GM04504 (cell line): Measurements from ENCODE around the gene GPRC5D.
A peak's percentile ranks its signal among the peaks of the same experiment; 100 is the strongest.

Source experiments
- DNase-seq: peaks from one replicate; pipeline ENCODE4 v3.0.0-alpha.2; 2012; ENCODE audit warnings: low read depth

The GPRC5D gene

DNA sequence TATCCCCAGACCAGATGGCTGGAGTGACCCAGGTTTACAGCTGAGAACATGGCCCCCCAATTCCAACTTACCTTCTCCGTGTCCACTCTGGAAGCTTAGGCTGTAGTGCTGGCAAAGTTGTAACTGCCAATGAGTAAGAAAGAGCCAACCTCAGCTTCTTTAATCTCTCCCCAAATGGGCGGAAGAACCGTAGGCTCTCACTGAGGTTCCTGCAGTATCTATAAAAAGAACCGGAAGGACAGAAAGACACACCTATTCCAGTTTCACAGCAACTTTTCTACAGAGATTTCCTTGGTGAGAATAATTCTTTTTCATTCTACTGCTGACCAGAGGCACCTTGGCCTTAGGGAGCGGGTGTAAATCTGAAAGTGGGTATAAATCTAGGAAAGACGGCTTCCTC lies at the start of gene GPRC5D:
TSS of gene GPRC5D (minus strand) at position 135 of the 400 bp plus-strand sequence. CDS start 1,786 bp downstream, outside the sequence.
- no peak for DNase-seq

- DNase-seq, result no peak
Observed at GRCh38 chr12:13001775-13002040, 49.7 kb upstream of the GPRC5D start.

DNA sequence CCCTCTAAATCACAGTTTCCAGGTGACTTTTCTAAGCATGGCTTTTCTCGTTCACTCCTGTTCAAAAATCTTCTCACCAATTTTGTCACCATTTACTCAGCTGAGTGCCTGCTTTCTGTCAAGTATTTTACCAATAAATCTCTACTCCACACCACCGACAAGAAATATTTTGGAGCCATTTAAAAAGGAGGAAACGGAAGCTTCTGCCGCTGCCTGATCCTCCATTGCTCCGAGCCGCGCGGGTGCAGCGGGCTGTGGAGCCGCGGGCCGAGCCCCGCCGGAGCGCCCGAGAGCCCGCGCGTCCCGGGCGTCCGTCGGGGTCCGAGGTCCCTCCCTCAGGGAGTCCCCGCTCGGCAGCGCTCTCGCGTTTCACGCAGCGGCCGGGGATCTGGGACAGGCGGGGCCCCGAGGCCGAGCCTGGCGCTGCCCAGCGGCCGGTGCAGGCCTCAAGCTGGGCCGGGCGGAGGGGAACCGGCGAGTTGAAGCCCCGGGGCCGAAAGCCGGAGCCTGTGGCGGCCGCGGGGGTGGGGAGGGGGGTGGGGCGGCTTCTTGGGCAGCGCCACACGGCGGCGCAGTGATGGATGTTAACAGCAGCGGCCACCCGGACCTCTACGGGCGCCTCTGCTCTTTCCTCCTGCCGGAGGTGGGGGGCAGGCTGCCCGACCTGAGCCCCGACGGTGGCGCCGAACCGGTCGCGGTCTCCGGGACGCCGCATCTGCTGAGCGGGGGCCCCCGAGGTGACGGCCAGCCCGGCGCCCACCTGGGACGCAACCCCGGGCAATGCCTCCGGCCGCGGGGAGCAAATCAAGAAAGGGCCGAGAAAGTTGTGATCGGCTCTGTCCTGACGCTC lies 49.2 kb upstream of the GPRC5D start:
- no peak for DNase-seq

DNA sequence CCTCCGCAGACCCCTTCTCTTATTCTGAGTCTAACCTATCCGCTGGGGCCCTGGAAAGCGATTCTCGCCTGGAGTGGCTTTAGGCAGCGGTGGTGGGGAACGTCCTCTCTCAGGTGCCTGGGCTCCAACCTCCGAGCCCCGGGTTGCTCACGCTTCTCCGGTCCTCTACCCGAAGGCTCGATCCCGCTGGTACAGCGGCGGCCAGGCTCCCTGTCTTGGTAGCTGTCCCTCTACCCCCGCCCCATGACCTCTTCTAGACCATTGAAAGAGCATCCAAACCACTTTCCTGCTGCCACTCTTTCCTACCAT lies 48.6 kb upstream of the GPRC5D start:
- DNase-seq, result no peak

GRCh38 chr12:12999959-13000615 lies 48.1 kb upstream of the GPRC5D start, which contains the start of gene HEBP1:
Gene HEBP1 (minus strand): TSS chr12:13000265. CDS start chr12:13000114, 151 bp downstream.
- peak; percentile 80 for DNase-seq

DNA sequence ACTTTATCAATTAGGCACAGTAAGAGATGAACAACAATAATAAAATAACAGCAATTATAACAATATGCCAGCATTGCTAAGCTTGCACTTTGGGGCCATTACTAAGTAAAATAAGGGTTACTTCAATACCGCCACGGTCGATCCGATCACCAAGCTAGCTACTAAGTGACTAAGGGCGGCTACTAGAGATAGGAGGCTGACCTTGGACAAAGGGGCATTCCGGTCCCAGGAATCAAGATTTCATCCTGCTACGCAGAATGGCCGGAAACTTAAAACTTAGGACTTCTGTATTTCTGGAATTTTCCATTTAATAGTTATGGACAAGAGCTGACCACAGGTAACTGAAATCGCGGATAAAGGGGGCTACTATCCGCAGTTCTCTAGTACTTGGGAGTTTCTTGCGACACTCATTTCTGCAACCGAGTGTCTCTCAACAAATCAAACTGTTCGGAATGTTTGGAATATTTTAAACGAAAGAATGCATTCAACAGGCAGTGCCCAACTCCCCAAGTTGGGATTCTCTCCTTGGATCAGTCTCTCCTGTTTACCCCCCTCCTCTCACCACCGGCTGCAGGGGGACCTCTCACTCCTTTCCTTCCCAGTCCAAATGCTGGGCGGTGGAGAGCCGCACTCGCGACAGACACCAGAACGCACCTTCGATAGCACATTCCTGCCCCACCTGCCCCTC lies 47.4 kb upstream of the GPRC5D start:
- no peak for DNase-seq

DNA sequence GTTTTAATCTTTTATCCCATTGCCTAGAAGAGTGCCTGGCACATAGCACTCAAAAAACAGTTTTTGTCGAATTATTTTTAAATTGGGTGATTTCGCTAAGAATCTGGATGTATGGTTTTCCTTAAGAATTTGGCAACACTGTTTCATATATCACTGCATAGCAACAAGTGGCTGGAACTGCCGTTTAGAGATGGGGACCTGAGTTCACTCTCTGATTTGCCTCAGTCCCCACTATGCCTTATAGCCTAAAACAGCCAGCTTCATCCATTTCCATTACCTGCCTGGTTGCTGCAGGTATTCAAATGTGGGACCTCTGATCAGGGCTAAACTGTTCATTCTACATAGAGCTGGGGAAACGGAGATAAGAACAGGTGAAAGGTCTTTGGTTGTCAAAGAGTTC lies 46.3 kb upstream of the GPRC5D start:
- no peak for DNase-seq

DNA sequence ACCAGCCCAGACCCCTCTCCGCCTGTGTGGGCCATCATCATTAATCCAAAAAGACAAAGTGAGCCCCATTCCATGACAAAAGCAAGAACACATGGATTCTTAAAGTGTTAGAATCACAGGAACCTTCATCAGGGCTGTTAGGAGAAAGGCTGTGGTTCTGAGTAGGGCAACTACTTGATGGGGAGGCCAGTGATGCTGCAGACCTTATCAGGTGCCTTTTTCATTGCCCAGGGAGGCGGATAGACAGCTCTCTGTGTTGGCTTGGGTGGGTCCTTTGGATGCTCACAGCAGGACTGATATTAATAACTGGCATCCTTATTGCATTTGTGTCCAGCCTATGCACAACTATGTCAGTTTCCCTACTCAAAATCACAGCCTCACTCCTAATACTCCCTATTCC lies 45.8 kb upstream of the GPRC5D start:
- DNase-seq, result no peak

GRCh38 chr12:12997156-12997555 lies 45.2 kb upstream of the GPRC5D start:
- DNase-seq, result no peak

DNA sequence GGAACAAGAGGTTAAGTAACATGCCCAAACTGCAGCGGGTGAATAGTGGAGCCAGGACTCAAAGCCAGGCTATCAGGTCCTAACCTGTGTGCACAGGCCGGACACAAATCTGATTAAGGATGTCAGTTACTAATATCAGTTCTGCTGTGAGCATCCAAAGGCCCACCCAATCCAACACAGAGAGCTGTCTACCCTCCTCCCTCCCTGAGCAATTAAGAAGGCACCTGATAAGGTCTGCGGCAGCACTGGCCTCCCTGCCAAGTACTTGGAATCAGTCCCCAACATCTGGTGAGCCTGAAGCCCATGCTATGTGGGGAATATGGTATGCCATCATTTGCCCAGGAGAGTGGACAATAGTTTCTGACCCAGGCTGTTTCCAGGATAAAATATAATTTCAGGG lies 44.2 kb upstream of the GPRC5D start:
- no peak for DNase-seq

- no peak for DNase-seq
Observed at GRCh38 chr12:12995088-12995487, 43.1 kb upstream of the GPRC5D start.

DNA sequence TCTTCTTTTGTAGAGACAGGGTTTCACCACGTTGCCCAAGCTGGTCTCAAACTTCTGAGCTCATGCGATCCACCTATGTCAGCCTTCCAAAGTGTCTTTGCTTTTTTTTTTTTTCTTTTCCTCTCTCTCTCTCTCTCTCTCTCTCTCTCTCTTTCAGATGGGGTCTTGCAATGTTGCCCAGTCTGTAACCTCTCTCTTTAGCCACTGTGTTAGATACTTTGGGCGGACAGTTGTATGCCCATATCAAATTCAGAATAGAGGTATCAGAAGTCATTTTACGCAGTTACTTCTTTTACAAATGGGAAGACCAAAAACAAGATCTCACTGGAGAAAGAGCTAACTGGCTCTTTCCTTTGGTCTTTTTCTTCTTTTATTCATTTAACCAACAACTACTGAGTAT lies 41.4 kb upstream of the GPRC5D start:
- no peak for DNase-seq

DNA sequence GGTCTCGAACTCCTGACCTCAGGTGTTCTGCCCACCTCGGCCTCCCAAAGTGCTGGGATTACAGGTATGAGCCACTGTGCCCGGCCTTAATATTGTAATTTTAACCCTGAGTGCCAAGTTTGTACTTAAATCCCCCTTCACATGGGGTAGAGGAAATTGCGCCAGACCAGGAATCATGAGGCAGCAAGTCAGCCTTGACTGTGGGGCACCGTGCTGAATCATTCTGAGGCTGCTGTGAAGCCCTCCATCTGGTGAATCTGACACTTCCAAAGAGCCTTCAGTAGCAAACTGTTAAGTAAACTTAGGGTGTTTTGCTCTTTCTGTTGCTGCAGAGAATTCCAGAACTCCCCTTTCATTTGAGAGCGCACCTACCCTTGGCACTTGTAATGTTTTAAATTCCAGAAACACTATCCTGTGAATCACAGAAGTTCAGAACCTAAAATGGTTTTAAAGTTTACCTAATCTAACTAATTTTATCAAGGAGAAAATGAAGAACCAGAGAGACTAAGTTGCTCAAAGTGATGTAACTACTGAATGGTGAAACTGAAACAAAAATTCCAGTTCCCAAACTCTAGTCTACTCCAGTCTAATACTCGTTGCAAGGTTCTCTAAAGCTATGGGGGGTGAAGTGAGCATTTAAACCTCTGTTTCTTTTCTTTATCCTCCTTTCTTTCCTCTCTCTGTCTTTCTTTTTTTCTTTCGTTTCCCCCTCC lies 40.6 kb upstream of the GPRC5D start:
- DNase-seq, result peak; percentile 82

DNA sequence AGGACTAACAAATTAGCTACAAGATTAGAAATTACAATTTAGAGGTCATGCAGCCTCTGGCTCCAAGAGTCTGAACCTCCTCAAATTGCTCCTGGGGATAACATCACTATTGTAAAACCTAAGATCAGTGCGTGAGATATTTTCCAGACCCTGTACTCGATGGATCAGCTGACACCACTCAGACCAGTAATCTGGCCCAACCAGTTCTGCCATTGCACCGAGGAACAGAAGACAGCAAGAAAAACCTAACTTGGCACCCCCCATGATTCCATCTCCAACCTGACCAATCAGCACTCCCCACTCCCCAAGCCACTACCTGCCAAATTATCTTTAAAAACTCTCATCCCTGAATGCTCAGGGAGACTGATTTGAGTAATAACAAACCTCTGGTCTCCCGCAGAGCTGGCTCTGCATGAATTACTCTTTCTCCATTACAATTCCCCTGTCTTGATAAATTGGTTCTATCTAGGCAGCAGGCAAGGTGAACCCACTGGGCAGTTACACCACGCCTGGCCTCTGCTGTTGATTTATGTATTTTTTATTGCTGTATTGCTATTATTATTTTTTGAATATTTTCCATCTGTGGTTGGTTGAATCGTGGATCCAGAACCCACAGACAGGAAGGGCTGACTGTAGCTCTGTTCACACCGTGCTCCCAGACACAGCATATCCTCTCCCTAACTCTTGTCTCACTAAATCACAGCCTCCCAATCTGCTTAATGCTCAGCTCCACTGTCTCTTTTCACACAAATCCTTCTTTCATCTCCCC lies 38.9 kb upstream of the GPRC5D start:
- no peak for DNase-seq

DNA sequence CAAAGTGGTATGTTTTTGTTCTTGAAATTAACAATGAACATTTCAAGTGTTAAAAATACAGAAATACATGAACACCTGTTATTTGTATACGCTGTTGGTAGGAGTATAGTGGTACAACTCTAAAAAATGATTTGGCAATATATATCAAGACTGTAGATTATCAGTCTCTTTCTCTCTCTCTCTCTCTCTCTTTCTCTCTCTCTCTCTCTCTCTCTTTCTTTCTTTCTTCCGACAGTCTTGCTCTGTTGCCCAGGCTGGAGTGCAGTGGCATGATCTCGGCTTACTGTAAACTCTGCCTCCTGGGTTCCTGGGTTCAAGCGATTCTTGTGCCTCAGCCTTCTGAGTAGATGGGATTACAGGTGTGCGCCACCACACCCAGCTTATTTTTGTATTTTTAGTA lies 35.5 kb upstream of the GPRC5D start:
- DNase-seq, result no peak

DNA sequence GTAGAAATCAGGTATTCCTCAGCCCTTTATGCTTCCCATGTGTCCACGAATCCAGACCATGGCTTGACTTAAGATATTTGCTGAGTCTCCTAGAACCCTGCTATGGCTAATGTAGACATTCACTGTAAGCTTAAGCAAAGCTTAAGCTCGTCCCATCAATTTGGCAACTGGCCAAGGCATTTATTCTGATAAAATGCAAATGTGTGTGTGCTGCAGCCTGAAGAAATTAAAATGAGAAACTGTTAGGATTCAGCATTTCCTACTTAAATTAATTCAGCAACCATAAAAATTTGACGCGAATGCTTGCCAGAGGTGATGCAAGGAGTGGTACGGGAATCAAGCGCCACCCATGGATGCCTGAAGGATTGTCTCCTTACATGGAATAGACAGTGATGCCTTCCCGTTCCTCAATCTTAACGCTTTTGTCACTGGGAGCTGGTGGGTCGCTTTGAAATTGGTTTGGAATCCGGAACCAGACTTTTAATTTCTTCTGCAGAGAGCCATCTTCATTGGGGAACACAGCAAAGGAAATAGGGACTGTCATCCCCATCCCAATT lies 34.9 kb upstream of the GPRC5D start:
- no peak for DNase-seq

DNA sequence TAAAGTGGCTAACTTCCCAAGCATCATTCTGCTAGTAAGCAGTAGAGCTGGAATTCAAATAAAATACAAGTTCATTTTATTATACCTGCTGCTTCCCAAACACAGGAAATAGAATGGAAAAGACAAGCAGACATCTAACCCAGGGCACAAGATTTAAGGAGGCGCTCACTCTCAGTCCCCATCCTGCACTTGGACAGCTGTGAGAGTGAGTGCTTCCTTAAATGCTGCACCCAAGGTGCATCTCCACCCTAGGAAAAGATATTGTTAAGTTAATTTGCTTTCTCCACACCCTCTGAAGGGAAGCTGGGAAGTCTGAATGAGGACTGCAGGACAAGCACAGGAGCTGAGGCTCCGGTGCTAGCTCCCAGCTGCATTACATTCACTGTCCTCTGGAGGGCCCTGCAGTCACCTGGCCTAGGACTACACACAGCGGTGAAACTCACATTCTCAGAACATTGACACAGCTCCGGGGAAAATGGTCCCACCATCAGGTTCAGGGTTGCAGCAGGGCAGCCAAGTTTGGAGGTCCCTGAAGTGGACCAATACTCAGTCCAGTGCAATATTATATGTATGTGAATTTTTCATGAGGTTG lies 33.9 kb upstream of the GPRC5D start:
- DNase-seq, result no peak

GRCh38 chr12:12984149-12984548 lies 32.2 kb upstream of the GPRC5D start:
- no peak for DNase-seq

GRCh38 chr12:12983420-12984035 lies 31.6 kb upstream of the GPRC5D start:
- no peak for DNase-seq

DNA sequence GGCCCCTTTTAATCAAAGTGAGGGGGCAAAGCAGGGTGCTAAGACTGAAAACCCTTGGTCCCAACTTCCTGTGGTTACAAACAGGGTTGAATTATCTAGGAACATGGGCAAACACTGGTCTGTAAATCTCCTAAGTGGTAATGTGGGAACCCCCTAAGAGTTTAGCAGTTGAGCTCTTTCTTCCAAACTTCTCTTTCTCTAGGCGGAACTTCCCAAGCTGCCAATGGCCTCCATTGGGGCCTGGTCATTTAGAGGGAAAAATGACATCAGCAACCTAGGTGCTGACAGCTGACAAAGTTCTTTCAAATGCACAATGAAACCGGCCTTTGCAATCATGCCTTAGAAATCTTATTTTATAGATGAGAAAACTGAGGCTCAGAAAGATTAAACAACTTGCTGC lies 30.4 kb upstream of the GPRC5D start:
- no peak for DNase-seq
